ENCODE data around the gene GKAP1.
"Not testable (repeated sequence)": the region's sequence is repeated elsewhere in the genome, so short reads cannot be mapped to it uniquely, and the experiment has no call there.

The GKAP1 gene

DNA sequence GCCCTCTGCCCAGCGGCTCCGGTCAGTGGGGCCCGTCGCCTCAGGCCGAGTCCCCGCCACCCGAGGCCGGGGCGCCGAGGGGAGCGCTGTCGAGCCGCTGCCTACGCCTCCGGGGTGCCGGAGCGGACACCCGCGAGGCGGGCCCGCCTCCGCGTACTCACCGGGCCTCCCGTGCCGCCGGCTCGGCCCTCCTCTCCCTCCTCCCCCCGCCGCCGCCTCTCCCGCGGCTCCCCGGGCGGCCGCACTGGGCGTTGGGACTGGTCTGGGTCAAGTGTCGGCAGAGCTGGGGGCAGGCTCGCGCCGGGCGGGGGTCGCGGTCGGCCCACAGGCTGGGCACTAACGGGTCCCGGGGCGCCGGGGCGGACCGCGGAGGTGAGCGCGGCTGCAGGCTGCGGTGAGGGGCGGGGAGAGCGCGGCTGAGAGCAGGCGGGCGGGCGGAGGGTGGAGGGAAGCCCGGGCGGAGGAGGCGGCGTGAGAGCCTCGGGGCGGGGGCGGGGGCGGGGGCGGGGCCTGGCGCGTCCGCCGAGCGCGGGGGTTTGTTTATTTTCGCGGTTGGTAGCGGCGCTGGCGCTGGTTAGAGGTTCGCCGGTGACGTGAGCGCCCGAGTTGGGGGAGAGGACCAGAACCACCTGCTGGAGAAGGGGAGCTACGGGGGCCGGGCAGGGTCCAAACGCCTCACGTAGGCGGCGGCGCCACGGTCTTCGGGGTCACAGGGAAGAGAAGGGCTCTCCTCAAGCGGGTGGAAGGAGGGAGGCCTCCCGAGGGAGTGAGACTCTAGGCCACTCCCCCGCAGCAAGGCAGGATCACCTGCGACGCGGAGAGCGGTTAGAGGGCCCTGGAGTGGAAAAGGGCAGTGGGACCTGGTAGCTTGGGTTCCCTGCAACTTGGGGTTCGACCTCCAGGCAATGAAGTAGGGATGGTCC, at the start of gene GKAP1:
TSS of gene GKAP1 (minus strand) at position 414 of the 923 bp plus-strand sequence. CDS start 11,252 bp downstream, outside the sequence.
- DNase-seq (ENCODE audit: low read depth in 2 of 2): peak; percentile 53 to 54

DNA sequence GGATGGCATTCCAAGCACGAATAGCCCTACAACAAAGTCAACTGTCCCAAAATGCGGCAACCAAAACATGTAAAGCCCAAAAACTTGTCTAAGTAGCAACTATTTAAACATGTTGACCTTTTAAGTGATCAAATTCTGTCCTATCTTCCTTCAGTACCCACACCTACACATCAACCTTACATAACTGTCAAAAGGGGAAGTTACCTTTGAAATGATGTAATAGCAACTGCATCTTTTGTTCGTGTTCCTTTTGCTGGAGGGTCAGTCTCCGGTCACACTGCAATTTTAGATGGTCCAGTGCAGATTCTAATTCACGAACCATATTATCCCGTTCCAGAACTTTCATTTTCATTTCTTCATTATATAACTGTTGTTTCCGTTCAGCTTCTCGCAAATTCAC, 32.3 kb upstream of the GKAP1 start:
- DNase-seq (ENCODE audit: low read depth in 2 of 2): not testable (repeated sequence)

DNA sequence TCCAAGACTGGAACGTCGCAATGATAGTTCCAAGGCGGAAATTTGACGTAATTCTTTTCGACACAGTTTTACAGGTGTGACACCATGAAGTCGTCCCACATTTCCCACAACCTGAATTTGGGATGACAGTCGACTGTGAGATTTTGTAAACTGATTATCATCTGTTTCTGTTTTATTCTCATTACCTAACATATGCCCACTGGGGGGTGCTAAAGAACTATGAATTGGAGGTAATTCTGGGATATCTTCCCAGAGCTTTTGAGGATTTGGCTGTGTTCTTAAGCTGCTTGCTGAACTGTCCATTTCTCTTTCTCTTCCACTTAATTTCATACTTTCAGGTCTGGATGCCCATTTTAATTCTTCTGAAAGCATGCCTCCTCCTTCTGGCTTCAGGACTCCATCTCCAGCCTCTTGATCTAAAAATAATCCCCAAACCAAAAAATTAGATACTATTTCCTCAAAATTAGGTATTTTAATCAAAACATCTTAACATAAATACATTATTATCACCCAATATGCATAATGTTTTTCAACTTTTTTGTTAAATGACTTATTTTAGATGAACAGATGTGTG, 19.6 kb upstream of the GKAP1 start:
- DNase-seq (ENCODE audit: low read depth in 2 of 2): not testable (repeated sequence)

DNA sequence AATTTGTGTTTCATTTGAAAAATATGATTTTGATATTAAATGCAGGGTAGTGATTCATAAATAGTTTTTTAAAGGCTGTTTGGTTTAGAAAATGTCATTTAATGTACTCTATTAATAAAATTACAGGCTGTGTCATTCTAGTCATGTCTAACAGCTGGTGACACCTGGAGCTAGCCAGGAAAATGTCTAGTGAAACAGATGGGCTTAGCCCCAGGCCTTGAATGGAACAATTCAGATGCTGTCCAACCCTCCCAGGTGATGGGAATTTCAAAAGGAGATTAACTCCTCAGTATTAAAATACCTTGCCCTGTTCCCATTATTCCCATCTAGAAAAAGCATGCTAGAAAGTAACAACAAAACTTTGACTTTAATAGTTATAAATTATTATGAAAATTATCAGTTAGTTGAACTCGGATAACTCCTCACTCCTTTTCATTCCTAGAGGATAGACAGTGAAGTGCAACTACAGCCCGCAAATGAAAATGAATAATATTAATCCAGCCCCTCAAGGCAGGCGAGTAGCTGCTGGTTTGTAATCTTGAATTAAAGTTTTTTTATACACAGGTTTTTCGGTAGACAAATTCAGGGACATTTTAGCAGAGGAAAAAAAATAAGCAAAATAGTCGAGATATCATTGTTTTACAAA, 13.0 kb upstream of the GKAP1 start:
- DNase-seq (ENCODE audit: low read depth in 2 of 2): not testable (repeated sequence)

DNA sequence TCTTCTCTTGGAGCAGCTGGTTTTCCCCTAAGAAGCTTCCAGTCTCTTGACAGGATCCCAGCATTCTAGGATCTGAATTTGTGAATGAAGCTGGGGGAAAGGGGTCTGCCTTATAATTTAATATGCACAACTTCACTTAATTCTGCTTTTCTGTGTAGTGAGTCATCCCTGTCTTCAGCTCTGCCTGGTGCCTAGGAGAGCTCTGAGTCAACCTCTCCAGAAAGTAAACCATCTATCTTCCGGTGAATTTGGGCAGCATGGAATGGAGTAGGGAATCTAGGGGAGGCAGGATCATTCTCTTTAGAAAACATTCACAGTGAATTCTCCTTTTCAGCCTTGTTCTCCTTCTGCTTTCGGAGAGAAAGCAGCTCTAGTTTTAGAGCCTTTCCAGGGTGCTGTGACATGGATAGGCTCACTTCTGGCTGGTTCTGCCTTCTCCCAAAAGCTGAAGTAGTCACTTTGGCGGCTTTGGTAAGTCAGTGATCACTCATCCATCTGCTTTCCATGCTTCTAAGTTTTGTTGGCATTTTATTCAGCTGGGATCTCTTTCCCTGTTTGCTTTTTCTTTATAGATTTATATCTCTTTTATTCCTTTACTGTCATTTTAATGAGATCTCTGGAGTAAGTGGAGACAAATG, 7.5 kb upstream of the GKAP1 start:
- DNase-seq (ENCODE audit: low read depth in 2 of 2): not testable (repeated sequence)

DNA sequence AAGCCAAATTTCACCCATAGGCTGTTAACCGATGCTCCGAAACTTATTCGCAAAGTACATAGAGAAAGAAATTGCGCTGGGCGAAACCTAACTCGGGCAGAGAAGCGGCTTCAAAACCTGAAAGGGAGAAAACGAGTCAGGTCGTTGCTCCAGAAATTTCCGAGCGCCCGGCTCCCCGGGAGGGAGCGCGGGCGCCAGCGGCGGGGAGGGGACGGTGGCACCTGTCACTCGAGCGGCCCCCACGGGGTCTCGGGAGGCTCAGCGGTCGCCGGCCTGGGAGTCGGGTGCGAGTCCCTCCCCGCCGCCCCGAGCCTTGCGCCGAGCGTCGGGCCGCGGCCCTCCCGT, 586 bp downstream of the GKAP1 start:
- not testable (repeated sequence) for DNase-seq (ENCODE audit: low read depth in 2 of 2)

DNA sequence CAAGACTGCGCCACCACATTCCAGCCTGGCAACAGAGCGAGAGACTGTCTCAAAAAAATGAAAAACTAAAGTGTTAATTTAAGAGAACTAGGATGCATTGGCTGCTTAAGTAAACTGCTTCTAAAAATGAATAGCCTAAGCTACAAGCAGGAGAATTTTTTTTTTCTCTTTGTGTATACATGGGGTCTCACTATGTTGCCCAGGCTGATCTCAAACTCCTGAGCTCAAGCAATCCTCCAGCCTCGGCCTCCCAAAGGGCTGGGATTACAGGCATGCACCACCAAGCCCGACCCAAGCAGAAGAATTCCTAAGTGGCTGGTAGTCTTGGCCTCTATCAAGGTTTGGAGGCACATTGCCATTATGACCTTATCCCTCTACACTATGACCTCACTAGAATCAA, 2.4 kb downstream of the GKAP1 start:
- not testable (repeated sequence) for DNase-seq (ENCODE audit: low read depth in 2 of 2)

DNA sequence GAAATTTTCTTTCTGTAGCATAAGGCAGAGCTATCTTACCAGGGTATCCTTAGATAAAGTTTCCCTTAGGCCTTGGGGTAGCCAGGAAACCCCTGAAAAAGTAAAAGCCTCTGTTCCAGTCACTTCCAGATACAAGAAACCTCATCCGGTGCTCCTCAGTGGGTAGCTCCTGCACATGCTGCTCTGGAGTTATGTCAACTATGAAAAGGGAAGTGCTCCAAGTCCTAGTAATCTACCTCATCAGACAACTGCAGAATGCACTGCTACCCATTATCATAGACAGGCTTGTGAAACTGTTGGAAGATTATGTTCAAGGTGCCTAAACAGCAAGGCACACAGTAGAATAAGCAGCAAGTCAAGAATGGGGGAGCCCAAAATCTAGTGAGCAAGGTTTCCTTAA, 8.4 kb downstream of the GKAP1 start:
- DNase-seq (ENCODE audit: low read depth in 2 of 2): not testable (repeated sequence)

DNA sequence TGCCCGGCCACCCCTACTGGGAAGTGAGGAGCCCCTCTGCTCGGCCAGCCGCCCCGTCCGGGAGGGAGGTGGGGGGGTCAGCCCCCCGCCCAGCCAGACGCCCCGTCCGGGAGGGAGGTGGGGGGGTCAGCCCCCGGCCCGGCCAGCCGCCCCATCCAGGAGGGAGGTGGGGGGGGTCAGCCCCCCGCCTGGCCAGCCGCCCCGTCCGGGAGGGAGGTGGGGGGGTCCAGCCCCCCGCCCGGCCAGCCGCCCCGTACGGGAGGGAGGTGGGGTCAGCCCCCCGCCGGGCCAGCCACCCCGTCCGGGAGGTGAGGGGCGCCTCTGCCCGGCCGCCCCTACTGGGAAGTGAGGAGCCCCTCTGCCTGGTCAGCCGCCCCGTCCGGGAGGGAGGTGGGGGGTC, 13.1 kb downstream of the GKAP1 start:
- not testable (repeated sequence) for DNase-seq (ENCODE audit: low read depth in 2 of 2)

DNA sequence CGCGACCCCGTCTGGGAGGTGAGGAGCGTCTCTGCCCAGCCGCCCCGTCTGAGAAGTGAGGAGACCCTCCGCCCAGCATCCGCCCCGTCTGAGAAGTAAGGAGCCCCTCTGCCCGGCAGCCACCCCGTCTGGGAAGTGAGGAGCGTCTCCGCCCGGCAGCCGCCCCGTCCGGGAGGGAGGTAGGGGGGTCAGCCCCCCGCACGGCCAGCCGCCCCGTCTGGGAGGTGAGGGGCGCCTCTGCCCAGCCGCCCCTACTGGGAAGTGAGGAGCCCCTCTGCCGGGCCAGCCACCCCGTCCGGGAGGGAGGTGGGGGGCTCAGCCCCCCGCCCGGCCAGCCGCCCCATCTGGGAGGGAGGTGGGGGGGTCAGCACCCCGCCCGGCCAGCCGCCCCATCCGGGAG, 13.6 kb downstream of the GKAP1 start:
- DNase-seq (ENCODE audit: low read depth in 2 of 2): not testable (repeated sequence)

DNA sequence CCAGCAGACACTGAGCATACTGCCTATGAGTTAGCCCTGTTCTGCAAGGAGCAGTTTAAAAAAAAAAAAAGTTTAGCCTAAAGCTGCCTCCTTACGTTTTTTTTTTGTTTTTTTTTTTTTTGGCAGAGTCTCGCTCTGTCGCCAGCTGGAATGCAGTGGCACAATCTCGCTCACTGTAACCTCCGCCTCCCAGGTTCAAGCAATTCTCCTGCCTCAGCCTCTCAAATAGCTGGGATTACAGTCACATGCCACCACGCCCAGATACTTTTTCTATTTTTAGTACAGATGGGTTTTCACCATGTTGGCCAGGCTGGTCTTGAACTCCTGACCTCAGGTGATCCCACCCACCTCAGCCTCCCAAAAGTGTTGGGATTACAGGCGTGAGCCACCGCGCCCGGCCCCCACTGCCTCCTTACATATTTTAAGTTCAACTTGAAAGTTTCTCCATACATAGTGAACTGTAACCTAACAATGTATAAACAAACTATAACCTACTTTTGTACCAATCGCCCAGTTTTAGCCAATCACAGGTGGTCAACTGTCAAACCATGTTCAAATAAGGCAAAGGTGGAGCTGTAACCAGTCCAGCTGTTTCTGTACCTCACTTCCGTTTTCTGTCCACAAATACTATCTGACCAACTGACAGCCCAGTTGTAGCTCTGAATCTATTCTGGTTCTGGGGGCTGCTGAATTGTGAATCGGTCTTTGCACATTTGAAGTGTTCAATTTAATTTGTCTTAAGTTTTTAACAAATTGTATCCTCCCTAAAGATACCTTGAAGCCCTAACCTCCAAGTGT, 17.1 kb downstream of the GKAP1 start:
- DNase-seq (ENCODE audit: low read depth in 2 of 2): no peak

DNA sequence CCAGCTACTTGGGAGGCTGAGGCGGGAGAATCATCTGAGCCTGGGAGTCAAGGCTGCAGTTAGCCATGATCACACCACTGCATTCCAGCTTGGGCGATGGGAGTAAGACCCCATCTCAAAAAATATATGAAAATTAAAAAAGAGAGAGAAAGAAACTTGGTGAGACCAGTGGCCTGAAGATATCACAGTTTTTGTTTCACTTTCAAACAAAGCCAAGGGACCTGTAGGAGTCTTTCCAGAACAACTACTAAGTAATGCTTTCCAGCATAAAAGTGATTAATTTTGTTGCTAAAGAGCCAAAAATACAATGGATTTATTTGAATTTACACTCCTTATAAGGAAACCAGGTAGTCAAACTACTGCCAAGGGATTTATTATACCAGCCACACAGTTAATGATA, 23.5 kb downstream of the GKAP1 start:
- DNase-seq (ENCODE audit: low read depth in 2 of 2): no peak

DNA sequence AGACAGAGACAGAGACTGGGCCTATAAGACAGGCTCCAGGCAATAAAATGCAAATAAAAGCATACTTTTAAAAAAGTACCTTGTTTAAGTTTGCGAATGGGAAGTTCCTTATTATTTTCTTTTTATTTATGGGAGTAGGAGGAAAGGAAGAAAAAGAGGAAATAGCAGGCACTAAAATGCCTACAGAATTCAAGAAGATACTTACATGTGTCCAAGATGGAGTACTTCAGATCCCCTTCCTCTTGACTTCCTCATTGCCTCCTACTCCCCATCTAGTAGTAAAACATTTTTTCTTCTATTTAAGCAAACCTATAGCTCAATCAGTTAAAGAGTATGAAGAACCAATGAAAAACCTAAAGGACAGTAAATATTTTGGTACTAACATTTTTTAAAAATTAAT, 24.8 kb downstream of the GKAP1 start:
- no peak for DNase-seq (ENCODE audit: low read depth in 2 of 2)

DNA sequence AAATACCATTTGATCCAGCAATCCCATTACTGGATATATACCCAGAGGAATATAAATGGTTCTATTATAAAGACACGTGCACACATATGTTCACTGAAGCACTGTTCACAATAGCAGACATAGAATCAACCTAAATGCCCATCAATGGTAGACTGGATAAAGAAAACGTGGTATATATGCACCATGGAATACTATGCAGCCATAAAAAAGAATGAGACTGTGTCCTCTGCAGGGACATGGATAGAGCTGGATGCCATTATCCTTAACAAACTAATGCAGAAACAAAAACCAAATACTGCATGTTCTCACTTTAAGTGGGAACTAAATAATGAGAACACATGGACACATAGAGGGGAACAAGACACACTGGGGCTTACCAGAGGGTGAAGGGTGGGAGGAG, 39.4 kb downstream of the GKAP1 start:
- DNase-seq (ENCODE audit: low read depth in 2 of 2): no peak

DNA sequence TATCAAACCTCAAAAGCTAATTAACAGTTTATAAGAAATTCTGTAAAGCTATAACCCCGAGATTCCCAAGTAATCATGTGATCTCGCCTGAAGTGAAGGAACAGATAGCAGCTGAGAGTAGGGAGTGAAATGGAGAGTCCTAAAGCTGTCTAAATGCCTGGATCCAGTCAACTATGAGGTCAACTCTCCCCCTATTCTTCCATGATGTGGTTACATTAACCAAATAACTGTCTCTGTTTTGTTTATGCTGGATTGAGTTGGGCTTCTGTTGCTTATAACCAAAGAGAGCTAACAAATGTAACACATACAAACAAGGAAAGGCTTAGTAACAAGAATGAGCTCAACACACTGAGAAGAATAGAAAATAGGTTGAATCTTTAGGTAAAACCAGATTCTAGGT, 41.6 kb downstream of the GKAP1 start:
- DNase-seq (ENCODE audit: low read depth in 2 of 2): no peak

DNA sequence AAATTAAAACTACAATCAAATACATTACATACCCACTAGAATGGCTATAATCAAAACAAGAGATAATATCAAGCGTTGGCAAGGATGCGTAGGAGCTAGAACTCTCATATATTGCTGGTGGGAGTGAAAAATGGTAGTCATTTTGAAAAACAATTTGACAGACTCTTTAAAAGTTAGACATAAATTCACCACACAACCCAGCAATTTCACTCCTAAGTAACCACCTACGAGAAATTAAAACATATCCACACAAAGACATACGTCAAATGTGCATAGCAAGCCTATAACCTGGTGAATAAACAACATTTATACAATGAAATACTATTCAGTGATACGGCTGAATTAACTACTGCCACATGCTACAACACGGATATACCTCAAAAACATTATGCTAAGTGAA, 44.7 kb downstream of the GKAP1 start:
- no peak for DNase-seq (ENCODE audit: low read depth in 2 of 2)

DNA sequence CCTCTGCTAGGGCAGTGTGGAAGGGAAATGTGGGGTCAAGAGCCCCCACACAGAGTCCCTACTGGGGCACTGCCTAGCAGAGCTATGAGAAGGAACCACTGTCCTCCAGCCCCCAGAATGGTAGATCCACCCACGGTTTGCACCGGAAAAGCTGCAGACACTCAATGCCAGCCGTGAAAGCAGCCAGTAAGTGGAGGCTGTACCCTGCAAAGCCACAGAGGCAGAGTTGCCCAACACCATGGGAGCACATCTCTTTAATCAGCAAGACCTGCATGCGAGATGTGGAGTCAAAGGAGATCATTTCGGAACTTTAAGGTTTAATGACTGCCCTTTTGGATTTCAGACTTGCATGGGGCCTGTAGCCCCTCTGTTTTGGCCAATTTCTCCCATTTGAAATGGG, 52.2 kb downstream of the GKAP1 start:
- DNase-seq (ENCODE audit: low read depth in 2 of 2): no peak

DNA sequence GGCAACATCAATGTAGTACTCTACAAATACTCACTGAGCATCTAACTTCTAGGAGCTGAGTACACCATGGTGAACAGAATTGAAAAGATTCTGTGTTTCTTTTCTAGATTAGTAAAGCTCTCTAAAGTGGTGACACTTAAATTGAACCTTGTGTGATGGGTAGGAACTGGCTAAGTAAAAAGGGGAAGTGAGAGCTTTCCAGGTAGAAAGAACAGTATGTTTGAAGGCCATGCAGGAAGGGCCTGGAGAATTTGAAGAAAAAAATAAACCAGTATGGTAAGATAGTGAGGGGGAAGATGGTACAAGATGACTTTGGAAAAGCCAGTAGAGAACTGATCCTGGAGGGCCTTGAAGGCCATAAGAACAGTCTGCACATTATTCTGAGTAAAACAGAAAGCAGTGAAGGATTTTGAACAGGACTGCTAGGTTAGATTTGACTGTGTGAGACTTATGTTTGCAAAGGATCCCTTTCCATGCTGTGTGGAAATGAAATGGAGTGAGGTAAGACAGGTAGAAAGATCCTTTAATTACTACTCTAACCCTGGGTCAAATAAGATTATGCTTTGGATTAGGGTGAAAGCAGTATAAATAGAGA, 63.1 kb downstream of the GKAP1 start:
- no peak for DNase-seq (ENCODE audit: low read depth in 2 of 2)

DNA sequence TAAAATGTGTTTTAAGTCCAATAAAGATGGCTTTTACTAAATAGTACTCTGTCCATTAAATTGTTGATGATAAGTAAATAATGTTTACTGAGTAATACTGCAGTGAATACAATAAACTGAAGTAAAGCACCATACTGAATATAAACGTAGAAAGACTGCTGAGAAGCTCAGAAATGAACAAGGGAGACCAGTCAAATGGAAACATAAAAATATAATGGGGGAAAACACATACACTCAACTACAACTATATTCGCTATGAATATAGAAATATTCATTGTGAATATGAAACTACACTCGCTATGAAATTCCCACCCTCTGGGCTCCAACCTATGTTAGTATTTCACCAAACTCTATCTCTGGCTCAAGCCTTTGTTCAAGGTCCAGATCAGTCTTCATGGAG, 67.9 kb downstream of the GKAP1 start:
- no peak for DNase-seq (ENCODE audit: low read depth in 2 of 2)

DNA sequence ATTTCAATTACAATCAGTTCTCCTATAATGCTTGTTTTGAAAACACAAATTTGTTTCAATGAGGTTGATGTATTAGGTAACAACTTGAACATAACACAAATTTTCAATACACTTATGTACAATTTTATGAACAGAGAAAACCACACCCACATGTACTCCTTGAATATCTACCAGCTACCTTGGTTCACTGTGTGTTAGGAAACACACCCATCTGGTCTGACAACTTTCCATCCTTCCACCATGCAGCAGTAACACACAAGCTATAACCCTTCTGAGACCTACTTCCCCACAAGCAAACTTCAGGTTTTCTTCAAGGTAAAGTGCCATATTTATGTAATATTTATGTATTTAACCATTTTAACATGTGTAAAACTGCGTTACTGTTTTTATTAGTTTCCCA, 73.4 kb downstream of the GKAP1 start:
- no peak for DNase-seq (ENCODE audit: low read depth in 2 of 2)

DNA sequence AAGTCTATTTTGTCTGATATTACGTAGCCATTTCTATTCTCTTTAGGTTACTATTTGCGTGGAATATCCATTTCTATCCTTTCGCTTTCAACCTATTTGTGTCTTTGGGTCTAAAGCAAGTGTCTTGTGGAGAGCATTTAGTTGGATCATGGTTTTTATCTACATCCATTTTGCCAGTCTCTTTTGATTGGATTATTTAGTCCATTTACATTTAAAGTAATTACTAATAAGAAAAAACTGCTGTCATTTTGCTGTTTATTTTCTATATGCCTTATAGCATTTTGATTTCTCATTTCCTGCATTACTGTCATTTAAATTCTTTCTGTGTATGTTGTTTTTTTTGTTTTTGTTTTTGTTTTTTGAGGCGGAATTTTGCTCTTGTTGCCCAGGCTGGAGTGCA, 83.8 kb downstream of the GKAP1 start:
- DNase-seq (ENCODE audit: low read depth in 2 of 2): no peak

Data from stimulated activated CD8-positive, alpha-beta memory T cell treated with anti-CD3 and anti-CD28 coated beads, Interleukin-2, amount 100 ng/mL, for 48 hours (primary cell).